Measurements from ENCODE around the gene TESMIN.

The TESMIN gene

GRCh38 chr11:68659158-68659921 is 92.0 kb downstream of the TESMIN start:
- peak; percentile 50 for DNase-seq (ENCODE audit: low spot score)

- no peak for DNase-seq (ENCODE audit: low spot score)
Measured at GRCh38 chr11:68658661-68659060, 92.7 kb downstream of the TESMIN start.

- no peak for DNase-seq (ENCODE audit: low spot score)
Measured at GRCh38 chr11:68658097-68658496, 93.2 kb downstream of the TESMIN start.

Data from kidney capillary endothelial cell (primary cell).